GM18519 (cell line): ENCODE results near the gene GMDS.
"Not testable (repeated sequence)": the region's sequence is repeated elsewhere in the genome, so short reads cannot be mapped to it uniquely, and the experiment has no call there.

Experiments
- ATAC-seq: cut with Tn5 transposase; IDR thresholded peaks from one replicate; pipeline ENCODE4 v1.9.1; 2021; ENCODE audit warnings: mild to moderate bottlenecking, moderate library complexity; ENCODE audit not compliant: unreplicated experiment, low FRiP score

Gene GMDS

GRCh38 chr6:1767481-1768246, 477.7 kb downstream of the GMDS start:
- no peak for ATAC-seq

GRCh38 chr6:1766654-1767053, 478.8 kb downstream of the GMDS start:
- ATAC-seq = no peak

- no peak for ATAC-seq
Measured at GRCh38 chr6:1765160-1765903, 480.1 kb downstream of the GMDS start.

GRCh38 chr6:1764397-1764987, 480.9 kb downstream of the GMDS start:
- ATAC-seq = no peak

GRCh38 chr6:1763404-1763803, 482.0 kb downstream of the GMDS start:
- no peak for ATAC-seq

GRCh38 chr6:1762203-1762602, 483.2 kb downstream of the GMDS start:
- no peak for ATAC-seq

- no peak for ATAC-seq
Measured at GRCh38 chr6:1761477-1761877, 483.9 kb downstream of the GMDS start.

GRCh38 chr6:1760876-1761275, 484.5 kb downstream of the GMDS start:
- no peak for ATAC-seq

- ATAC-seq = no peak
Measured at GRCh38 chr6:1759870-1760269, 485.5 kb downstream of the GMDS start.

GRCh38 chr6:1758076-1758679, 487.2 kb downstream of the GMDS start:
- ATAC-seq = no peak

GRCh38 chr6:1757131-1757530, 488.3 kb downstream of the GMDS start:
- no peak for ATAC-seq

- no peak for ATAC-seq
Measured at GRCh38 chr6:1756472-1757129, 488.8 kb downstream of the GMDS start.

GRCh38 chr6:1751063-1751462, 494.3 kb downstream of the GMDS start:
- ATAC-seq = not testable (repeated sequence)

GRCh38 chr6:1749041-1749440, 496.4 kb downstream of the GMDS start:
- no peak for ATAC-seq

- ATAC-seq = no peak
Measured at GRCh38 chr6:1747531-1747930, 497.9 kb downstream of the GMDS start.

GRCh38 chr6:1747003-1747402, 498.4 kb downstream of the GMDS start:
- ATAC-seq = no peak

GRCh38 chr6:1745814-1746213, 499.6 kb downstream of the GMDS start:
- no peak for ATAC-seq

- no peak for ATAC-seq
Measured at GRCh38 chr6:1744543-1744942, 500.9 kb downstream of the GMDS start.

- ATAC-seq = peak; percentile 80
Measured at GRCh38 chr6:1739680-1740079, 505.7 kb downstream of the GMDS start.

- peak; percentile 24 for ATAC-seq
Measured at GRCh38 chr6:1739220-1739619, 506.2 kb downstream of the GMDS start.
